Trophoblast cell (in vitro differentiated cells and primary cell): Measurements from ENCODE around the gene KLHL8.

Experiments
- DNase-seq, 2 donors: peaks; one replicate each; pipeline ENCODE4 v3.0.0-alpha.2; 2016
- H2AFZ ChIP-seq: 2 replicates; pipeline ENCODE4 v1.6.1; 2013; ENCODE audit warnings: low read length, moderate library complexity, mild to moderate bottlenecking; ENCODE audit not compliant: insufficient read depth, poor library complexity
- H2AK5ac ChIP-seq: 2 replicates; pipeline ENCODE4 v1.6.1; 2013; ENCODE audit warnings: mild to moderate bottlenecking, low read length
- H2BK120ac ChIP-seq: 2 replicates; pipeline ENCODE4 v1.6.1; 2013; ENCODE audit warnings: low read length, mild to moderate bottlenecking, moderate library complexity; ENCODE audit not compliant: insufficient read depth, poor library complexity
- H2BK12ac ChIP-seq: 2 replicates; pipeline ENCODE4 v1.6.1; 2013; ENCODE audit warnings: mild to moderate bottlenecking, low read length, moderate library complexity
- H2BK5ac ChIP-seq: 2 replicates; pipeline ENCODE4 v1.6.1; 2013; ENCODE audit warnings: low read length, low read depth, moderate library complexity, mild to moderate bottlenecking; ENCODE audit not compliant: poor library complexity
- H3K14ac ChIP-seq: 2 replicates; pipeline ENCODE4 v1.6.1; 2013; ENCODE audit warnings: mild to moderate bottlenecking, low read length
- H3K18ac ChIP-seq: 2 replicates; pipeline ENCODE4 v1.6.1; 2013; ENCODE audit warnings: mild to moderate bottlenecking, low read length
- H3K23ac ChIP-seq: 2 replicates; pipeline ENCODE4 v1.6.1; 2013; ENCODE audit warnings: low read length
- H3K27ac ChIP-seq: 2 replicates; pipeline ENCODE4 v1.5.1; 2013; ENCODE audit warnings: low read depth, mild to moderate bottlenecking, inconsistent platforms, low read length, moderate library complexity
- H3K27me3 ChIP-seq: 2 replicates; pipeline ENCODE4 v1.6.1; 2013; ENCODE audit warnings: inconsistent platforms, mild to moderate bottlenecking, low read length, moderate library complexity; ENCODE audit not compliant: insufficient read depth
- H3K36me3 ChIP-seq, 2 experiments: 1 replicate in 1 of 2; 2 replicates in 1 of 2; pipeline ENCODE4 v1.6.1; 2013; ENCODE audit warnings: low read length in 2 of 2, mild to moderate bottlenecking in 2 of 2, moderate library complexity in 1 of 2; ENCODE audit not compliant: insufficient read depth in 2 of 2, control insufficient read depth in 1 of 2
- H3K4ac ChIP-seq: 2 replicates; pipeline ENCODE4 v1.6.1; 2013; ENCODE audit warnings: low read depth, mild to moderate bottlenecking, low read length, moderate library complexity
- H3K4me1 ChIP-seq, 2 experiments: 1 replicate in 1 of 2; 2 replicates in 1 of 2; pipeline ENCODE4 v1.6.1; 2013; ENCODE audit warnings: low read length in 2 of 2, mild to moderate bottlenecking in 2 of 2, moderate library complexity in 1 of 2; ENCODE audit not compliant: insufficient read depth in 2 of 2, control insufficient read depth in 1 of 2
- H3K4me2 ChIP-seq: 2 replicates; pipeline ENCODE4 v1.6.1; 2013; ENCODE audit warnings: inconsistent platforms, mild to moderate bottlenecking, low read length, moderate library complexity
- H3K4me3 ChIP-seq: 2 replicates; pipeline ENCODE4 v1.5.1; 2013; ENCODE audit warnings: mild to moderate bottlenecking, low read depth, low read length, inconsistent platforms
- H3K79me1 ChIP-seq: one replicate; pipeline ENCODE4 v1.6.1; 2013; ENCODE audit warnings: low read length
- H3K79me2 ChIP-seq: 2 replicates; pipeline ENCODE4 v1.6.1; 2013; ENCODE audit warnings: low read length, mild to moderate bottlenecking; ENCODE audit not compliant: control insufficient read depth, insufficient read depth, poor library complexity
- H3K9ac ChIP-seq: 2 replicates; pipeline ENCODE4 v1.6.1; 2013; ENCODE audit warnings: mild to moderate bottlenecking, low read length
- H3K9me3 ChIP-seq: 2 replicates; pipeline ENCODE4 v1.6.1; 2013; ENCODE audit warnings: low read depth, mild to moderate bottlenecking, control low read depth, inconsistent platforms, low read length; ENCODE audit not compliant: insufficient read depth
- H4K12ac ChIP-seq: 2 replicates; pipeline ENCODE4 v1.6.1; 2013; ENCODE audit warnings: low read depth, mild to moderate bottlenecking, low read length, moderate library complexity
- H4K8ac ChIP-seq: 2 replicates; pipeline ENCODE4 v1.6.1; 2013; ENCODE audit warnings: low read depth, mild to moderate bottlenecking, low read length, moderate library complexity
- H4K91ac ChIP-seq: one replicate; pipeline ENCODE4 v1.6.1; 2013; ENCODE audit warnings: low read depth, mild to moderate bottlenecking, low read length, moderate library complexity
- WGBS: extraction: QIAGEN DNeasy Blood & Tissue Kit; methylation state at CpG from one replicate; pipeline ENCODE4 v1.1.7; 2013; ENCODE audit warnings: missing lambda C conversion rate; ENCODE audit not compliant: insufficient read length, insufficient coverage; ENCODE audit errors: extremely low coverage; 5-methylcytosine and 5-hydroxymethylcytosine counted together

KLHL8 gene

GRCh38 chr4:87133183-87133582 is 87.2 kb downstream of the KLHL8 start:
- no peak for DNase-seq
- Histone ChIP-seq H2BK120ac (no peak overlapping the region), H3K4ac (no peak overlapping the region), H3K4me3 (no peak overlapping the region), H3K9ac (no peak overlapping the region), H3K79me1 (peaks cover 3% of the 10 kb centered on the region), H3K4me2 (no peak overlapping the region), H2BK12ac (no peak overlapping the region), H3K18ac (no peak overlapping the region), H3K14ac (no peak overlapping the region), H3K79me2 (no peaks in the 10 kb centered on the region), H3K9me3 (no peaks in the 10 kb centered on the region), H4K91ac (no peak overlapping the region), H3K36me3 (peaks cover 10 to 18% of the 10 kb centered on the region in 2 experiments), H2AFZ (no peak overlapping the region), H2AK5ac (no peak overlapping the region), H4K8ac (no peak overlapping the region), H3K27me3 (no peaks in the 10 kb centered on the region), H3K23ac (no peak overlapping the region), H4K12ac (no peak overlapping the region), H3K27ac (no peak overlapping the region), H3K4me1 (peaks cover 0 to 3% of the 10 kb centered on the region in 2 experiments), H2BK5ac (no peak overlapping the region)
- WGBS, result no CpG with 5 or more reads among the region's 2 CpGs

DNA sequence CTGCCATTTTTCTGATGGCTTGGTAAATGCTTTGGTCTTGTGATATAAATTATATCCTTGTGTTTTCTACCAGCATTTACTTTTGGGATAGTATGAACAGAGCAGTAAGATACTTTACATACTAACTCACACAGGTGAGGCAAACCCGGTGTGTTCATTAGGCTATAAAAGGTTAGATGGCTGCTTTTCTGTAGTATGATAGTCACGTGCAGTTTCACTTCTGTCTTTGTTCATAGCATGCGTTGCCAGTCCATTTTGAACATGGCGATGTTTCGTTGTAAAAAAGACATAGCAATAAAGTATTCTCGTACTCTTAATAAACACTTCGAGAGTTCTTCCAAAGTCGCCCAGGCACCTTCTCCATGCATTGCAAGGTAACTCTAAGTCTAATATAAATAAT is 88.4 kb downstream of the KLHL8 start:
- H3K18ac ChIP-seq, result no peak overlapping the region
- no peak overlapping the region for H3K27ac ChIP-seq
- H3K4me3 ChIP-seq, result no peak overlapping the region
- H3K23ac ChIP-seq, result no peak overlapping the region
- no peak overlapping the region for H2AFZ ChIP-seq
- no peak overlapping the region for H4K91ac ChIP-seq
- no peak overlapping the region for H2BK5ac ChIP-seq
- H3K79me1 ChIP-seq, result peaks cover 3% of the 10 kb centered on the region
- peak in 1 of 2 donors; percentile 34 for DNase-seq
- no peaks in the 10 kb centered on the region for H3K9me3 ChIP-seq
- no CpG with 5 or more reads among the region's 8 CpGs for WGBS
- H2BK120ac ChIP-seq, result no peak overlapping the region
- no peaks in the 10 kb centered on the region for H3K79me2 ChIP-seq
- H4K12ac ChIP-seq, result no peak overlapping the region
- peaks cover 0 to 3% of the 10 kb centered on the region in 2 experiments for H3K4me1 ChIP-seq
- H2AK5ac ChIP-seq, result no peak overlapping the region
- no peak overlapping the region for H3K9ac ChIP-seq
- H3K27me3 ChIP-seq, result no peaks in the 10 kb centered on the region
- peaks cover 10 to 20% of the 10 kb centered on the region in 2 experiments for H3K36me3 ChIP-seq
- no peak overlapping the region for H3K4me2 ChIP-seq
- no peak overlapping the region for H3K4ac ChIP-seq
- no peak overlapping the region for H2BK12ac ChIP-seq
- no peak overlapping the region for H4K8ac ChIP-seq
- no peak overlapping the region for H3K14ac ChIP-seq

DNA sequence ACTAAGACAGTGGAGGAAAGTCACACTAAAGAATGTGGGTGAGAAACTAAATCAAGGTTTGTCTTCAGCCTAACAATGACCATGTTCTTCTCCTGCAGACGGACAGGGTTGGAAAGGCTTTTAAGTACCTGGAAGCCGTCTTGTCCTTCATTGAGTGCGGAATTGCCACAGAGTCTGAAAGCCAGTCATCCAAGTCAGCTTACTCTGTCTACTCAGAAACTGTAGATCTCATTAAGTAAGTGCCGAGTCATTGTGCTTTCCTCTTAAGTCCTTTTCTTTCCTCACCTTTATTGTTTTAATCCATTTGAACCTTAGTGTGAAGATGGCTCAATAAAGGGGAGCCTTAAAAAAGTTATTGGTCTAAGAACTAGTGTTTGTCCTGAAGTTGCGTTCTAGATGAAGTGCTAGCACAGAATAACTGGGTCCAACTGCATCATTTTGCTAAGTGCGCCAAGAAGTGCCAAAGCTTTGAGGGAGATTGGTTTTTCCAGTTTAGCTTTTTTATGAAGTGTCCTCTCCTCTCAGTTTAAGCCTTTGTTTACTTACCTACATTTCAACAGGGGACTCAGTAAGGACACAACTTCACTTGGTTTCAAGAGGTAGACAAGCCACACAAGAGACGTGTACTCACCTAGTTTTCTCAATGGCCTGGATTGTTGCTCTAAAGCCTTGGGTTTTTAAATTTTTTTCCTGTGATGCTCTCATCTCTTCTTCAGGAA is 89.3 kb downstream of the KLHL8 start:
- no peak overlapping the region for H3K4me3 ChIP-seq
- H3K79me2 ChIP-seq, result no peaks in the 10 kb centered on the region
- no peak overlapping the region for H3K14ac ChIP-seq
- peaks cover 9 to 17% of the 10 kb centered on the region in 2 experiments for H3K36me3 ChIP-seq
- H4K12ac ChIP-seq, result no peak overlapping the region
- H3K4me2 ChIP-seq, result no peak overlapping the region
- H2AFZ ChIP-seq, result no peak overlapping the region
- DNase-seq, result no peak
- H3K9me3 ChIP-seq, result no peaks in the 10 kb centered on the region
- no peak overlapping the region for H4K8ac ChIP-seq
- no peak overlapping the region for H3K18ac ChIP-seq
- H2AK5ac ChIP-seq, result no peak overlapping the region
- H3K4me1 ChIP-seq, result peaks cover 0 to 3% of the 10 kb centered on the region in 2 experiments
- H3K23ac ChIP-seq, result no peak overlapping the region
- no peak overlapping the region for H2BK5ac ChIP-seq
- peak overlapping the region; percentile 9 for H3K27ac ChIP-seq
- H3K79me1 ChIP-seq, result peaks cover 3% of the 10 kb centered on the region
- peak overlapping the region; percentile 71 for H2BK12ac ChIP-seq
- WGBS, result no CpG with 5 or more reads among the region's 7 CpGs
- H3K9ac ChIP-seq, result no peak overlapping the region
- no peaks in the 10 kb centered on the region for H3K27me3 ChIP-seq
- no peak overlapping the region for H3K4ac ChIP-seq
- no peak overlapping the region for H4K91ac ChIP-seq
- no peak overlapping the region for H2BK120ac ChIP-seq

- no peak overlapping the region for H3K9ac ChIP-seq
- no peak overlapping the region for H3K4me2 ChIP-seq
- no peak overlapping the region for H3K18ac ChIP-seq
- peaks cover 10 to 17% of the 10 kb centered on the region in 2 experiments for H3K36me3 ChIP-seq
- no peak for DNase-seq
- H3K79me2 ChIP-seq, result no peaks in the 10 kb centered on the region
- H3K4me1 ChIP-seq, result peaks cover 0 to 3% of the 10 kb centered on the region in 2 experiments
- H2BK12ac ChIP-seq, result no peak overlapping the region
- WGBS, result no CpG with 5 or more reads among the region's 6 CpGs
- H3K27me3 ChIP-seq, result no peaks in the 10 kb centered on the region
- no peak overlapping the region for H3K4ac ChIP-seq
- H4K8ac ChIP-seq, result no peak overlapping the region
- H2BK5ac ChIP-seq, result no peak overlapping the region
- no peak overlapping the region for H2AFZ ChIP-seq
- H3K14ac ChIP-seq, result no peak overlapping the region
- H3K27ac ChIP-seq, result no peak overlapping the region
- no peak overlapping the region for H3K4me3 ChIP-seq
- H2AK5ac ChIP-seq, result no peak overlapping the region
- H4K12ac ChIP-seq, result no peak overlapping the region
- no peak overlapping the region for H2BK120ac ChIP-seq
- H3K9me3 ChIP-seq, result no peaks in the 10 kb centered on the region
- H3K79me1 ChIP-seq, result peaks cover 3% of the 10 kb centered on the region
- no peak overlapping the region for H3K23ac ChIP-seq
- no peak overlapping the region for H4K91ac ChIP-seq
These were observed 90.7 kb downstream of the KLHL8 start for GRCh38 chr4:87129681-87130080.
